GM23338 (cell line): ENCODE measurements around the gene CTXND2. TPM values are rescaled to one million over a fixed set of nuclear protein-coding genes. Genes with fewer than 3 reads are reported as not detected.

ENCODE experiments used
- ATAC-seq: fragments of 200-7000 bp; cut with Tn5 transposase; 3 replicates; pipeline ENCODE4 v1.9.1; 2020
- DNase-seq: peaks from one replicate; pipeline ENCODE4 v3.0.0-alpha.2; 2015; ENCODE audit warnings: low spot score
- H2AFZ ChIP-seq: fragments of 200-600 bp; sonication (generic); 2 replicates; pipeline ENCODE4 v1.8.0; 2016; ENCODE audit warnings: antibody characterized with exemption, mild to moderate bottlenecking, moderate library complexity
- H3F3A ChIP-seq: fragments of 200-600 bp; sonication (generic); replicated peaks from 2 replicates; pipeline ENCODE4 v1.8.0; 2017; ENCODE audit warnings: antibody characterized with exemption, mixed run types, low read depth
- H3K27ac ChIP-seq: fragments of 200-600 bp; sonication (generic); 2 replicates; pipeline ENCODE4 v1.6.1; 2016; ENCODE audit warnings: low read depth
- H3K27me3 ChIP-seq: fragments of 200-600 bp; sonication (generic); 2 replicates; pipeline ENCODE4 v1.8.0; 2016; ENCODE audit warnings: mild to moderate bottlenecking, mixed run types, moderate library complexity; ENCODE audit not compliant: insufficient read depth
- H3K36me3 ChIP-seq: fragments of 200-600 bp; sonication (generic); 2 replicates; pipeline ENCODE4 v1.8.0; 2016; ENCODE audit warnings: mild to moderate bottlenecking; ENCODE audit not compliant: insufficient read depth
- H3K4me1 ChIP-seq: fragments of 200-600 bp; sonication (generic); 2 replicates; pipeline ENCODE4 v1.8.0; 2016; ENCODE audit warnings: mild to moderate bottlenecking, moderate library complexity; ENCODE audit not compliant: insufficient read depth
- H3K4me2 ChIP-seq: fragments of 200-600 bp; sonication (generic); 2 replicates; pipeline ENCODE4 v1.7.1; 2017; ENCODE audit warnings: mixed run types
- H3K4me3 ChIP-seq: fragments of 200-600 bp; sonication (generic); 2 replicates; pipeline ENCODE4 v1.6.1; 2016; ENCODE audit warnings: mixed run types
- H3K79me2 ChIP-seq: fragments of 200-600 bp; sonication (generic); replicated peaks from 2 replicates; pipeline ENCODE4 v1.8.0; 2017; ENCODE audit warnings: mild to moderate bottlenecking; ENCODE audit not compliant: insufficient read depth
- H3K9me2 ChIP-seq: fragments of 200-600 bp; sonication (generic); 2 replicates; pipeline ENCODE4 v1.8.0; 2017; ENCODE audit not compliant: insufficient read depth
- H4K20me1 ChIP-seq: fragments of 200-600 bp; sonication (generic); replicated peaks from 2 replicates; pipeline ENCODE4 v1.8.0; 2017; ENCODE audit warnings: mild to moderate bottlenecking; ENCODE audit not compliant: insufficient read depth
- H3K27ac Mint-ChIP-seq: 2 replicates; pipeline ENCODE4 v1.8.0; 2020; ENCODE audit warnings: inconsistent platforms, mild to moderate bottlenecking, moderate library complexity, mixed read lengths
- H3K27me3 Mint-ChIP-seq: 3 replicates; pipeline ENCODE4 v1.8.0; 2022; ENCODE audit warnings: low read depth, mild to moderate bottlenecking, moderate library complexity, mixed read lengths, inconsistent platforms; ENCODE audit not compliant: insufficient read depth, poor library complexity
- H3K36me3 Mint-ChIP-seq: 3 replicates; pipeline ENCODE4 v1.8.0; 2021; ENCODE audit warnings: low read depth, mild to moderate bottlenecking, inconsistent platforms, moderate library complexity, mixed read lengths
- H3K4me1 Mint-ChIP-seq: 3 replicates; pipeline ENCODE4 v1.8.0; 2020; ENCODE audit warnings: mild to moderate bottlenecking, inconsistent platforms, mixed read lengths
- H3K4me3 Mint-ChIP-seq: 3 replicates; pipeline ENCODE4 v1.8.0; 2021; ENCODE audit warnings: moderate library complexity, mild to moderate bottlenecking, inconsistent platforms, mixed read lengths
- H3K9me3 Mint-ChIP-seq: 3 replicates; pipeline ENCODE4 v1.8.0; 2020; ENCODE audit warnings: moderate library complexity, mild to moderate bottlenecking, inconsistent platforms, mixed read lengths
- CREB1 ChIP-seq: fragments of 250-450 bp; sonication (Bioruptor Pico); IDR thresholded peaks from 2 replicates; pipeline ENCODE4 v1.5.0; 2020; ENCODE audit warnings: low read depth, mild to moderate bottlenecking, moderate library complexity
- EZH2 ChIP-seq: fragments of 200-600 bp; sonication (generic); IDR thresholded peaks from one replicate; pipeline ENCODE4 v1.8.0; 2017; ENCODE audit warnings: antibody characterized with exemption, mild to moderate bottlenecking, low read depth; ENCODE audit not compliant: unreplicated experiment
- EZH2phosphoT487 ChIP-seq: fragments of 200-600 bp; sonication (generic); IDR thresholded peaks from one replicate; pipeline ENCODE4 v1.8.1; 2018; ENCODE audit warnings: antibody characterized with exemption; ENCODE audit not compliant: unreplicated experiment
- JUNB ChIP-seq: IDR thresholded peaks from one replicate; pipeline ENCODE4 v1.6.1; 2016; ENCODE audit warnings: antibody characterized with exemption; ENCODE audit not compliant: unreplicated experiment
- NANOG ChIP-seq: IDR thresholded peaks from 2 replicates; pipeline ENCODE4 v1.6.1; 2016; ENCODE audit warnings: antibody characterized with exemption, borderline replicate concordance
- POLR2AphosphoS5 ChIP-seq: IDR thresholded peaks from 2 replicates; pipeline ENCODE4 v1.6.1; 2016; ENCODE audit warnings: antibody characterized with exemption, low read depth
- STAT1 ChIP-seq: IDR thresholded peaks from one replicate; pipeline ENCODE4 v1.6.1; 2016; ENCODE audit warnings: antibody characterized with exemption; ENCODE audit not compliant: unreplicated experiment
- ZNF114 ChIP-seq: fragments of 250-450 bp; sonication (Bioruptor Pico); IDR thresholded peaks from 2 replicates; pipeline ENCODE4 v1.5.0; 2020; ENCODE audit warnings: mild to moderate bottlenecking, moderate library complexity
- ZNF331 ChIP-seq: fragments of 250-450 bp; sonication (Bioruptor Pico); IDR thresholded peaks from 2 replicates; pipeline ENCODE4 v1.5.0; 2020; ENCODE audit warnings: low read depth, mild to moderate bottlenecking, moderate library complexity
- polyA plus RNA-seq: library from polyadenylated mRNA; unstranded; fragments of >200 nt; fragmentation: Nextera tagmentation; extraction: Ambion mirVana; gene quantifications from 2 replicates; pipeline ENCODE4 v1.2.1, GENCODE V29; 2016
- total RNA-seq: library from RNA; depleted of rRNA; stranded (reverse); fragments of >200 nt; shearing (Covaris generic); gene quantifications from 2 replicates; pipeline ENCODE4 v1.2.3, GENCODE V29; 2014
- TF ChIP-seq, protein P1 (sequence below): fragments of 250-450 bp; sonication (Bioruptor Pico); IDR thresholded peaks from 2 replicates; pipeline ENCODE4 v1.5.0; 2020; ENCODE audit warnings: mild to moderate bottlenecking, moderate library complexity
- TF ChIP-seq, protein P2 (sequence below): IDR thresholded peaks from 2 replicates; pipeline ENCODE4 v1.6.1; 2016; ENCODE audit warnings: antibody characterized with exemption
- TF ChIP-seq, protein P3 (sequence below): IDR thresholded peaks from one replicate; pipeline ENCODE4 v1.6.1; 2018; ENCODE audit warnings: antibody characterized with exemption; ENCODE audit not compliant: unreplicated experiment
- TF ChIP-seq, protein P4 (sequence below), 2 experiments: fragments of 200-600 bp in 1 of 2; sonication (generic) in 1 of 2; conservative IDR thresholded peaks; 2 replicates each; pipeline versions ENCODE4 v1.5.1 to v1.6.1; 2016 to 2017; ENCODE audit warnings: antibody characterized with exemption in 2 of 2, low read depth in 2 of 2, mild to moderate bottlenecking in 2 of 2, moderate library complexity in 1 of 2

The CTXND2 gene
- total and polyA plus RNA-seq, 2 experiments from 2014 or later = not detected

DNA sequence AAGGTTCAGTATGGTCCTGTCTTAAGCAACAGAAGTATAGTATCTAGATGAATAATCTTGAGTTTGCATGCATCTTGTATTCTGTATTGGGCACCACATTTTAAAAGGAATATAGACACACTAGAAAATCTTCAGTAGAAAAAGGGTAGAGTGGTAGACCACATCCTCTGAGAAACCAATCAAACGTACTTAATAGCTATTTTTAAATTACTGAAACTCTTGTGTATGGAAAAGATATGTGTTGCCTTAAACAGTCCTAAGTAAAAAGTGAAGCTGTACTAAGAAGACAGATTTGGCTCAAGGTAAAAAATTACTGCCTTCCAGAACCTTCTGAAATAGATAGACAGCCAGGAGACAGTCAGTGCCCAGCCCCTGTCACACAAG lies 3.1 kb downstream of the CTXND2 start:
- H4K20me1 ChIP-seq = no peaks in the 10 kb centered on the region
- no peaks in the 10 kb centered on the region for H3K36me3 Mint-ChIP-seq
- H3K9me3 Mint-ChIP-seq = no peaks in the 10 kb centered on the region; the same call in 2 of the 3 replicates
- no peaks in the 10 kb centered on the region for H3K36me3 ChIP-seq
- no peak overlapping the region for H3K4me3 Mint-ChIP-seq
- H3K4me1 Mint-ChIP-seq = 0 out of 3 replicates have a peak, but pooled peaks cover 2% of the 10 kb centered on the region
- DNase-seq = no peak
- no peaks in the 10 kb centered on the region for H3K9me2 ChIP-seq
- no peak for ATAC-seq
- H3K27me3 ChIP-seq = no peaks in the 10 kb centered on the region
- H3K4me2 ChIP-seq = no peak overlapping the region
- no peak overlapping the region for H3K4me3 ChIP-seq
- no peaks in the 10 kb centered on the region for H3F3A ChIP-seq
- TF ChIP-seq CREB1 (CRISPR knock-in tag) = no peak
- TF ChIP-seq, protein P1, sequence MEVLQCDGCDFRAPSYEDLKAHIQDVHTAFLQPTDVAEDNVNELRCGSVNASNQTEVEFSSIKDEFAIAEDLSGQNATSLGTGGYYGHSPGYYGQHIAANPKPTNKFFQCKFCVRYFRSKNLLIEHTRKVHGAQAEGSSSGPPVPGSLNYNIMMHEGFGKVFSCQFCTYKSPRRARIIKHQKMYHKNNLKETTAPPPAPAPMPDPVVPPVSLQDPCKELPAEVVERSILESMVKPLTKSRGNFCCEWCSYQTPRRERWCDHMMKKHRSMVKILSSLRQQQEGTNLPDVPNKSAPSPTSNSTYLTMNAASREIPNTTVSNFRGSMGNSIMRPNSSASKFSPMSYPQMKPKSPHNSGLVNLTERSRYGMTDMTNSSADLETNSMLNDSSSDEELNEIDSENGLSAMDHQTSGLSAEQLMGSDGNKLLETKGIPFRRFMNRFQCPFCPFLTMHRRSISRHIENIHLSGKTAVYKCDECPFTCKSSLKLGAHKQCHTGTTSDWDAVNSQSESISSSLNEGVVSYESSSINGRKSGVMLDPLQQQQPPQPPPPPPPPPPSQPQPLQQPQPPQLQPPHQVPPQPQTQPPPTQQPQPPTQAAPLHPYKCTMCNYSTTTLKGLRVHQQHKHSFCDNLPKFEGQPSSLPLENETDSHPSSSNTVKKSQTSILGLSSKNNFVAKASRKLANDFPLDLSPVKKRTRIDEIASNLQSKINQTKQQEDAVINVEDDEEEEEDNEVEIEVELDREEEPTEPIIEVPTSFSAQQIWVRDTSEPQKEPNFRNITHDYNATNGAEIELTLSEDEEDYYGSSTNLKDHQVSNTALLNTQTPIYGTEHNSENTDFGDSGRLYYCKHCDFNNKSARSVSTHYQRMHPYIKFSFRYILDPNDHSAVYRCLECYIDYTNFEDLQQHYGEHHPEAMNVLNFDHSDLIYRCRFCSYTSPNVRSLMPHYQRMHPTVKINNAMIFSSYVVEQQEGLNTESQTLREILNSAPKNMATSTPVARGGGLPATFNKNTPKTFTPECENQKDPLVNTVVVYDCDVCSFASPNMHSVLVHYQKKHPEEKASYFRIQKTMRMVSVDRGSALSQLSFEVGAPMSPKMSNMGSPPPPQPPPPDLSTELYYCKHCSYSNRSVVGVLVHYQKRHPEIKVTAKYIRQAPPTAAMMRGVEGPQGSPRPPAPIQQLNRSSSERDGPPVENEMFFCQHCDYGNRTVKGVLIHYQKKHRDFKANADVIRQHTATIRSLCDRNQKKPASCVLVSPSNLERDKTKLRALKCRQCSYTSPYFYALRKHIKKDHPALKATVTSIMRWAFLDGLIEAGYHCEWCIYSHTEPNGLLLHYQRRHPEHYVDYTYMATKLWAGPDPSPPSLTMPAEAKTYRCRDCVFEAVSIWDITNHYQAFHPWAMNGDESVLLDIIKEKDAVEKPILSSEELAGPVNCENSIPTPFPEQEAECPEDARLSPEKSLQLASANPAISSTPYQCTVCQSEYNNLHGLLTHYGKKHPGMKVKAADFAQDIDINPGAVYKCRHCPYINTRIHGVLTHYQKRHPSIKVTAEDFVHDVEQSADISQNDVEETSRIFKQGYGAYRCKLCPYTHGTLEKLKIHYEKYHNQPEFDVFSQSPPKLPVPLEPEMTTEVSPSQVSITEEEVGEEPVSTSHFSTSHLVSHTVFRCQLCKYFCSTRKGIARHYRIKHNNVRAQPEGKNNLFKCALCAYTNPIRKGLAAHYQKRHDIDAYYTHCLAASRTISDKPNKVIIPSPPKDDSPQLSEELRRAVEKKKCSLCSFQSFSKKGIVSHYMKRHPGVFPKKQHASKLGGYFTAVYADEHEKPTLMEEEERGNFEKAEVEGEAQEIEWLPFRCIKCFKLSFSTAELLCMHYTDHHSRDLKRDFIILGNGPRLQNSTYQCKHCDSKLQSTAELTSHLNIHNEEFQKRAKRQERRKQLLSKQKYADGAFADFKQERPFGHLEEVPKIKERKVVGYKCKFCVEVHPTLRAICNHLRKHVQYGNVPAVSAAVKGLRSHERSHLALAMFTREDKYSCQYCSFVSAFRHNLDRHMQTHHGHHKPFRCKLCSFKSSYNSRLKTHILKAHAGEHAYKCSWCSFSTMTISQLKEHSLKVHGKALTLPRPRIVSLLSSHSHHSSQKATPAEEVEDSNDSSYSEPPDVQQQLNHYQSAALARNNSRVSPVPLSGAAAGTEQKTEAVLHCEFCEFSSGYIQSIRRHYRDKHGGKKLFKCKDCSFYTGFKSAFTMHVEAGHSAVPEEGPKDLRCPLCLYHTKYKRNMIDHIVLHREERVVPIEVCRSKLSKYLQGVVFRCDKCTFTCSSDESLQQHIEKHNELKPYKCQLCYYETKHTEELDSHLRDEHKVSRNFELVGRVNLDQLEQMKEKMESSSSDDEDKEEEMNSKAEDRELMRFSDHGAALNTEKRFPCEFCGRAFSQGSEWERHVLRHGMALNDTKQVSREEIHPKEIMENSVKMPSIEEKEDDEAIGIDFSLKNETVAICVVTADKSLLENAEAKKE (CRISPR knock-in tag) = no peak
- TF ChIP-seq ZNF331 (CRISPR knock-in tag) = no peak
- TF ChIP-seq, protein P2, sequence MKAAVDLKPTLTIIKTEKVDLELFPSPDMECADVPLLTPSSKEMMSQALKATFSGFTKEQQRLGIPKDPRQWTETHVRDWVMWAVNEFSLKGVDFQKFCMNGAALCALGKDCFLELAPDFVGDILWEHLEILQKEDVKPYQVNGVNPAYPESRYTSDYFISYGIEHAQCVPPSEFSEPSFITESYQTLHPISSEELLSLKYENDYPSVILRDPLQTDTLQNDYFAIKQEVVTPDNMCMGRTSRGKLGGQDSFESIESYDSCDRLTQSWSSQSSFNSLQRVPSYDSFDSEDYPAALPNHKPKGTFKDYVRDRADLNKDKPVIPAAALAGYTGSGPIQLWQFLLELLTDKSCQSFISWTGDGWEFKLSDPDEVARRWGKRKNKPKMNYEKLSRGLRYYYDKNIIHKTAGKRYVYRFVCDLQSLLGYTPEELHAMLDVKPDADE = no peak
- TF ChIP-seq JUNB = no peak
- TF ChIP-seq, protein P3, sequence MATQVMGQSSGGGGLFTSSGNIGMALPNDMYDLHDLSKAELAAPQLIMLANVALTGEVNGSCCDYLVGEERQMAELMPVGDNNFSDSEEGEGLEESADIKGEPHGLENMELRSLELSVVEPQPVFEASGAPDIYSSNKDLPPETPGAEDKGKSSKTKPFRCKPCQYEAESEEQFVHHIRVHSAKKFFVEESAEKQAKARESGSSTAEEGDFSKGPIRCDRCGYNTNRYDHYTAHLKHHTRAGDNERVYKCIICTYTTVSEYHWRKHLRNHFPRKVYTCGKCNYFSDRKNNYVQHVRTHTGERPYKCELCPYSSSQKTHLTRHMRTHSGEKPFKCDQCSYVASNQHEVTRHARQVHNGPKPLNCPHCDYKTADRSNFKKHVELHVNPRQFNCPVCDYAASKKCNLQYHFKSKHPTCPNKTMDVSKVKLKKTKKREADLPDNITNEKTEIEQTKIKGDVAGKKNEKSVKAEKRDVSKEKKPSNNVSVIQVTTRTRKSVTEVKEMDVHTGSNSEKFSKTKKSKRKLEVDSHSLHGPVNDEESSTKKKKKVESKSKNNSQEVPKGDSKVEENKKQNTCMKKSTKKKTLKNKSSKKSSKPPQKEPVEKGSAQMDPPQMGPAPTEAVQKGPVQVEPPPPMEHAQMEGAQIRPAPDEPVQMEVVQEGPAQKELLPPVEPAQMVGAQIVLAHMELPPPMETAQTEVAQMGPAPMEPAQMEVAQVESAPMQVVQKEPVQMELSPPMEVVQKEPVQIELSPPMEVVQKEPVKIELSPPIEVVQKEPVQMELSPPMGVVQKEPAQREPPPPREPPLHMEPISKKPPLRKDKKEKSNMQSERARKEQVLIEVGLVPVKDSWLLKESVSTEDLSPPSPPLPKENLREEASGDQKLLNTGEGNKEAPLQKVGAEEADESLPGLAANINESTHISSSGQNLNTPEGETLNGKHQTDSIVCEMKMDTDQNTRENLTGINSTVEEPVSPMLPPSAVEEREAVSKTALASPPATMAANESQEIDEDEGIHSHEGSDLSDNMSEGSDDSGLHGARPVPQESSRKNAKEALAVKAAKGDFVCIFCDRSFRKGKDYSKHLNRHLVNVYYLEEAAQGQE = no peak
- no peak for TF ChIP-seq POLR2AphosphoS5
- no peak for TF ChIP-seq NANOG
- no peak for TF ChIP-seq EZH2phosphoT487
- no peak for TF ChIP-seq EZH2
- TF ChIP-seq ZNF114 = no peak
- TF ChIP-seq STAT1 = no peak
- TF ChIP-seq, protein P4, sequence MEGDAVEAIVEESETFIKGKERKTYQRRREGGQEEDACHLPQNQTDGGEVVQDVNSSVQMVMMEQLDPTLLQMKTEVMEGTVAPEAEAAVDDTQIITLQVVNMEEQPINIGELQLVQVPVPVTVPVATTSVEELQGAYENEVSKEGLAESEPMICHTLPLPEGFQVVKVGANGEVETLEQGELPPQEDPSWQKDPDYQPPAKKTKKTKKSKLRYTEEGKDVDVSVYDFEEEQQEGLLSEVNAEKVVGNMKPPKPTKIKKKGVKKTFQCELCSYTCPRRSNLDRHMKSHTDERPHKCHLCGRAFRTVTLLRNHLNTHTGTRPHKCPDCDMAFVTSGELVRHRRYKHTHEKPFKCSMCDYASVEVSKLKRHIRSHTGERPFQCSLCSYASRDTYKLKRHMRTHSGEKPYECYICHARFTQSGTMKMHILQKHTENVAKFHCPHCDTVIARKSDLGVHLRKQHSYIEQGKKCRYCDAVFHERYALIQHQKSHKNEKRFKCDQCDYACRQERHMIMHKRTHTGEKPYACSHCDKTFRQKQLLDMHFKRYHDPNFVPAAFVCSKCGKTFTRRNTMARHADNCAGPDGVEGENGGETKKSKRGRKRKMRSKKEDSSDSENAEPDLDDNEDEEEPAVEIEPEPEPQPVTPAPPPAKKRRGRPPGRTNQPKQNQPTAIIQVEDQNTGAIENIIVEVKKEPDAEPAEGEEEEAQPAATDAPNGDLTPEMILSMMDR (conservative IDR thresholded peaks at IDR 0.05; ENCODE audit: low read depth in 2 of 2) = no peak
- H3K4me1 ChIP-seq = no peaks in the 10 kb centered on the region
- no peak overlapping the region for H2AFZ ChIP-seq
- H3K27ac Mint-ChIP-seq = no peak overlapping the region
- H3K27ac ChIP-seq = no peak overlapping the region
- peaks cover 2% of the 10 kb centered on the region for H3K27me3 Mint-ChIP-seq
- H3K79me2 ChIP-seq = no peaks in the 10 kb centered on the region
